Small intestine (tissue), 7 donors: ENCODE data around the gene PHF5A. TPM values are rescaled to one million over a fixed set of nuclear protein-coding genes. Genes with fewer than 3 reads are reported as not detected.
A peak's percentile ranks its signal among the peaks of the same experiment; 100 is the strongest.

Source experiments
- DNase-seq, 2 donors: peaks; one replicate each; pipeline versions ENCODE4 v3.0.0 to v3.0.0-alpha.2; 2013
- FAIRE-seq: peaks from 2 replicates; lab custom pipeline; 2012; peaks lifted over from hg19 to GRCh38; lab: Jason Lieb, UNC
- H3K27ac ChIP-seq, 3 donors: one replicate each; pipeline ENCODE4 v1.5.1; 2013; ENCODE audit warnings: low read length in 2 of 3, mild to moderate bottlenecking in 2 of 3, control low read depth in 1 of 3, inconsistent platforms in 1 of 3, low read depth in 1 of 3, moderate library complexity in 1 of 3
- H3K27me3 ChIP-seq, 3 donors: one replicate each; pipeline ENCODE4 v1.6.1; 2013; ENCODE audit warnings: low read length in 3 of 3, inconsistent platforms in 1 of 3; ENCODE audit not compliant: control insufficient read depth in 3 of 3, insufficient read depth in 3 of 3
- H3K36me3 ChIP-seq, 3 donors: one replicate each; pipeline ENCODE4 v1.6.1; 2013; ENCODE audit warnings: low read length in 3 of 3, inconsistent platforms in 1 of 3, low read depth in 1 of 3, mild to moderate bottlenecking in 1 of 3, moderate library complexity in 1 of 3; ENCODE audit not compliant: control insufficient read depth in 3 of 3, insufficient read depth in 2 of 3
- H3K4me1 ChIP-seq, 3 donors: one replicate each; pipeline ENCODE4 v1.6.1; 2013; ENCODE audit warnings: low read length in 2 of 3, inconsistent platforms in 1 of 3, low read depth in 1 of 3, mild to moderate bottlenecking in 1 of 3, moderate library complexity in 1 of 3; ENCODE audit not compliant: control insufficient read depth in 3 of 3, insufficient read depth in 2 of 3
- H3K4me3 ChIP-seq, 3 donors: one replicate each; pipeline ENCODE4 v1.5.1; 2013; ENCODE audit warnings: low read length in 3 of 3, control low read depth in 1 of 3, inconsistent platforms in 1 of 3, low read depth in 1 of 3, mild to moderate bottlenecking in 1 of 3, moderate library complexity in 1 of 3
- H3K9me3 ChIP-seq, 2 donors: one replicate each; pipeline ENCODE4 v1.6.1; 2013; ENCODE audit warnings: low read depth in 1 of 2, low read length in 1 of 2; ENCODE audit not compliant: control insufficient read depth in 2 of 2, insufficient read depth in 1 of 2
- WGBS, 3 donors: extraction: QIAGEN DNeasy Blood & Tissue Kit; methylation state at CpG; one replicate each; pipeline ENCODE4 v1.1.7; 2013; 5-methylcytosine and 5-hydroxymethylcytosine counted together
- polyA plus RNA-seq, 4 donors: library from polyadenylated mRNA; stranded (reverse) in 3 of 4; unstranded in 1 of 4; fragments of 200-250 nt in 3 of 4; fragments of 120-200 nt in 1 of 4; gene quantifications; one replicate each; pipeline versions ENCODE4 v1.2.1 to v1.2.3, GENCODE V29; 2013
- donor health status: healthy with polysubstance abuse.
- donor health status: control.
- donor health status: control.
- donor health status: Bipolar disorder and iron deficiency.
- donor health status: healthy.

Gene PHF5A
- polyA plus RNA-seq, 4 donors = 39.6 to 62.7 (median 55.3) TPM

- no peak overlapping the region for H3K27ac ChIP-seq
These were observed 38.5 kb downstream of the PHF5A start for GRCh38 chr22:41429951-41430332.

GRCh38 chr22:41429232-41429950 lies 39.1 kb downstream of the PHF5A start:
- no peak for DNase-seq
- Histone ChIP-seq H3K27ac (no peak overlapping the region), H3K9me3 (no peaks in the 10 kb centered on the region), H3K36me3 (peaks cover 3 to 77% (median 5%) of the 10 kb centered on the region in 3 donors), H3K27me3 (no peaks in the 10 kb centered on the region), H3K4me3 (no peak overlapping the region), H3K4me1 (no peaks in the 10 kb centered on the region)
- 89 to 96% (median 94%) methylated on average over 13 of the region's 13 CpGs for WGBS, 3 donors
- no peak for FAIRE-seq

More at GRCh38 chr22:41429951-41430332, 38.5 kb downstream of the PHF5A start:
- Histone ChIP-seq H3K4me1 (no peaks in the 10 kb centered on the region), H3K27me3 (no peaks in the 10 kb centered on the region), H3K9me3 (no peaks in the 10 kb centered on the region), H3K36me3 (peaks cover 6 to 79% (median 8%) of the 10 kb centered on the region in 3 donors), H3K4me3 (no peak overlapping the region)
- DNase-seq (no peak), FAIRE-seq (no peak)
- 96 to 97% (median 96%) methylated on average over 8 of the region's 8 CpGs for WGBS, 3 donors

GRCh38 chr22:41425660-41426365 lies 42.7 kb downstream of the PHF5A start:
- 66 to 77% (median 67%) methylated on average over 9 of the region's 9 CpGs for WGBS, 3 donors
- Histone ChIP-seq H3K27me3 (no peaks in the 10 kb centered on the region), H3K36me3 (peaks cover 0 to 64% (median 3%) of the 10 kb centered on the region in 3 donors), H3K9me3 (no peaks in the 10 kb centered on the region), H3K4me3 (no peak overlapping the region), H3K4me1 (no peaks in the 10 kb centered on the region), H3K27ac (no peak overlapping the region)
- no peak for FAIRE-seq
- DNase-seq = no peak

- 83 to 87% (median 85%) methylated on average over 9 of the region's 9 CpGs for WGBS, 3 donors
- Histone ChIP-seq H3K27ac (peak overlapping the region in 2 of 3 donors; percentile 59 to 83), H3K36me3 (peaks cover 0 to 27% (median 0%) of the 10 kb centered on the region in 3 donors), H3K4me3 (no peak overlapping the region), H3K9me3 (no peaks in the 10 kb centered on the region), H3K27me3 (no peaks in the 10 kb centered on the region), H3K4me1 (peaks cover 0 to 19% (median 5%) of the 10 kb centered on the region in 3 donors)
- DNase-seq (no peak), FAIRE-seq (no peak)
These were observed 49.8 kb downstream of the PHF5A start for GRCh38 chr22:41418717-41419116.

GRCh38 chr22:41417622-41418390 lies 50.7 kb downstream of the PHF5A start:
- WGBS, 3 donors = 30 to 60% (median 39%) methylated on average over 13 of the region's 13 CpGs
- Histone ChIP-seq H3K4me1 (peaks cover under 1 to 19% (median 5%) of the 10 kb centered on the region in 3 donors), H3K9me3 (no peaks in the 10 kb centered on the region), H3K27me3 (no peaks in the 10 kb centered on the region), H3K4me3 (no peak overlapping the region), H3K27ac (peak overlapping the region in 2 of 3 donors; percentile 59 to 83), H3K36me3 (peaks cover 0 to 18% (median 0%) of the 10 kb centered on the region in 3 donors)
- no peak for FAIRE-seq
- DNase-seq = peak in 1 of 2 donors; percentile 90

GRCh38 chr22:41415554-41415953 lies 52.9 kb downstream of the PHF5A start:
- Histone ChIP-seq H3K9me3 (no peaks in the 10 kb centered on the region), H3K4me3 (no peak overlapping the region), H3K36me3 (peaks cover 0 to 18% (median 0%) of the 10 kb centered on the region in 3 donors), H3K4me1 (peaks cover 4 to 23% (median 5%) of the 10 kb centered on the region in 3 donors), H3K27ac (peak overlapping the region in 2 of 3 donors; percentile 57 to 61), H3K27me3 (no peaks in the 10 kb centered on the region)
- FAIRE-seq (no peak), DNase-seq (peak; percentile 24 to 53)
- 66 to 90% (median 84%) methylated on average over 4 of the region's 4 CpGs for WGBS, 3 donors

- H3K27ac ChIP-seq = peak overlapping the region in 1 of 3 donors; percentile 42
- H3K4me1 ChIP-seq = peaks cover 4 to 23% (median 5%) of the 10 kb centered on the region in 3 donors
- no peak for DNase-seq
- WGBS, 3 donors = 82 to 90% (median 84%) methylated on average over 11 of the region's 11 CpGs
- no peaks in the 10 kb centered on the region for H3K27me3 ChIP-seq
- FAIRE-seq = no peak
- no peaks in the 10 kb centered on the region for H3K9me3 ChIP-seq
- peaks cover 0 to 7% (median 0%) of the 10 kb centered on the region in 3 donors for H3K36me3 ChIP-seq
- no peak overlapping the region for H3K4me3 ChIP-seq
These were observed 57.3 kb downstream of the PHF5A start for GRCh38 chr22:41411021-41411851.
